Measurements from ENCODE around the gene ATOH8. TPM values are rescaled to one million over a fixed set of nuclear protein-coding genes. Genes with fewer than 3 reads are reported as not detected.

Gene ATOH8
- total RNA-seq, 2 experiments from 2014 or later: not detected

- DNase-seq: no peak
- Mint-ChIP-seq H3K36me3 (peaks cover 3% of the 10 kb centered on the region), H3K4me3 (no peak overlapping the region), H3K9me3 (peaks cover 10% of the 10 kb centered on the region), H3K27ac (no peak overlapping the region), H3K27me3 (no peaks in the 10 kb centered on the region), H3K4me1 (peaks cover 23% of the 10 kb centered on the region)
Measured at GRCh38 chr2:85830645-85831044, 76.9 kb downstream of the ATOH8 start.

GRCh38 chr2:85831735-85832134, 77.9 kb downstream of the ATOH8 start:
- Mint-ChIP-seq H3K27me3 (no peaks in the 10 kb centered on the region), H3K36me3 (peaks cover 4% of the 10 kb centered on the region), H3K27ac (no peak overlapping the region), H3K4me1 (peaks cover 23% of the 10 kb centered on the region), H3K4me3 (no peak overlapping the region), H3K9me3 (peaks cover 14% of the 10 kb centered on the region)
- DNase-seq: no peak

- H3K27me3 Mint-ChIP-seq: no peaks in the 10 kb centered on the region
- peaks cover 14% of the 10 kb centered on the region for H3K9me3 Mint-ChIP-seq
- peaks cover 16% of the 10 kb centered on the region for H3K4me1 Mint-ChIP-seq
- H3K27ac Mint-ChIP-seq: no peak overlapping the region
- H3K4me3 Mint-ChIP-seq: no peak overlapping the region
- DNase-seq: no peak
- H3K36me3 Mint-ChIP-seq: peaks cover 6% of the 10 kb centered on the region
Measured at GRCh38 chr2:85834466-85834865, 80.7 kb downstream of the ATOH8 start.

Other genes with a start within 250 kb of the ATOH8 start
- 100 to 1,000 TPM; 368 to 384 TPM for gene MAT2A, start 214.8 kb upstream of the ATOH8 start, total RNA-seq
- gene GGCX, start 192.5 kb upstream of the ATOH8 start, total RNA-seq: 10 to 100 TPM; 19.6 to 19.9 TPM
- gene VAMP8, start 176.4 kb upstream of the ATOH8 start, total RNA-seq: 10 to 100 TPM; 94.3 to 98.3 TPM
- 10 to 100 TPM; 27.9 to 29.3 TPM for gene VAMP5, start 169.6 kb upstream of the ATOH8 start, total RNA-seq
- 100 to 1,000 TPM in 1 of 2 experiments, 10 to 100 TPM in 1; 90.9 to 104 TPM for gene RNF181, start 158.2 kb upstream of the ATOH8 start, total RNA-seq
- gene TMEM150A, start 151.3 kb upstream of the ATOH8 start, total RNA-seq: 1 to 10 TPM; 2.4 to 3.4 TPM
- 10 to 100 TPM; 23.1 to 25.0 TPM for gene C2orf68, start 141.9 kb upstream of the ATOH8 start, total RNA-seq
- gene USP39, start 137.8 kb upstream of the ATOH8 start, total RNA-seq: 100 to 1,000 TPM in 1 of 2 experiments, 10 to 100 TPM in 1; 97.9 to 109 TPM
- gene SFTPB, start 85.8 kb upstream of the ATOH8 start, total RNA-seq: not detected
- gene GNLY, start 59.6 kb upstream of the ATOH8 start, total RNA-seq: 1 to 10 TPM; 1.5 to 2.1 TPM
- 10 to 100 TPM; 14.6 to 15.1 TPM for gene ST3GAL5, start 135.0 kb downstream of the ATOH8 start, total RNA-seq